MCF 10A (cell line): ENCODE results near the gene RER1. TPM values are rescaled to one million over a fixed set of nuclear protein-coding genes. Genes with fewer than 3 reads are reported as not detected.
A peak's percentile ranks its signal among the peaks of the same experiment; 100 is the strongest.

Experiments
- BruUV-seq: library from RNA; stranded (reverse); fragments of 400-500 nt; replicated peaks from 2 replicates; lab custom pipeline; 2021; lab: Mats Ljungman, UMichigan
- CTCF ChIA-PET: fragments of 300-600 bp; sonication (Branson Sonifier 250); formaldehyde crosslinking; extraction: SDS; loops from one replicate; lab custom pipeline; 2021; ENCODE audit warnings: antibody characterized with exemption, inconsistent platforms; lab: Yijun Ruan, JAX
- POLR2A ChIA-PET: fragments of 300-600, 350-650 bp; sonication (Branson Sonifier 250); formaldehyde crosslinking; extraction: SDS; loops from one replicate; lab custom pipeline; 2020; ENCODE audit warnings: antibody characterized with exemption, inconsistent platforms; lab: Yijun Ruan, JAX
- DNase-seq: peaks from one replicate; pipeline ENCODE4 v3.0.0-alpha.2; 2018; ENCODE audit not compliant: unreplicated experiment
- H3K27ac Mint-ChIP-seq: one replicate; pipeline ENCODE4 v1.8.0; 2022; ENCODE audit warnings: mild to moderate bottlenecking, low read depth, mixed read lengths; ENCODE audit not compliant: unreplicated experiment
- H3K27me3 Mint-ChIP-seq: one replicate; pipeline ENCODE4 v1.8.0; 2022; ENCODE audit warnings: mixed read lengths; ENCODE audit not compliant: insufficient read depth, unreplicated experiment
- H3K36me3 Mint-ChIP-seq: one replicate; pipeline ENCODE4 v1.8.0; 2022; ENCODE audit warnings: mild to moderate bottlenecking, moderate library complexity, mixed read lengths; ENCODE audit not compliant: insufficient read depth, unreplicated experiment
- H3K4me1 Mint-ChIP-seq: one replicate; pipeline ENCODE4 v1.8.0; 2022; ENCODE audit warnings: mixed read lengths; ENCODE audit not compliant: insufficient read depth, unreplicated experiment
- H3K4me3 Mint-ChIP-seq: one replicate; pipeline ENCODE4 v1.8.0; 2022; ENCODE audit warnings: mild to moderate bottlenecking, moderate library complexity, mixed read lengths; ENCODE audit not compliant: unreplicated experiment
- H3K9me3 Mint-ChIP-seq: one replicate; pipeline ENCODE4 v1.8.0; 2022; ENCODE audit warnings: mixed read lengths; ENCODE audit not compliant: unreplicated experiment
- intact Hi-C: fragments of 100-400 bp; cut with micrococcal nuclease; formaldehyde crosslinking; loops from 2 replicates; pipeline ENCODE4 v1.14.1; 2022
- total RNA-seq: library from RNA; stranded (reverse); gene quantifications from 2 replicates; pipeline ENCODE4 v1.2.3, GENCODE V29; 2022
- TF ChIP-seq, protein P1 (sequence below): fragments of 200-600 bp; IDR thresholded peaks from one replicate; pipeline ENCODE4 v1.8.0; 2022; ENCODE audit warnings: antibody characterized with exemption, mild to moderate bottlenecking; ENCODE audit not compliant: unreplicated experiment

RER1 gene
- total RNA-seq, 1 experiment from 2014 or later = 172 TPM

DNA sequence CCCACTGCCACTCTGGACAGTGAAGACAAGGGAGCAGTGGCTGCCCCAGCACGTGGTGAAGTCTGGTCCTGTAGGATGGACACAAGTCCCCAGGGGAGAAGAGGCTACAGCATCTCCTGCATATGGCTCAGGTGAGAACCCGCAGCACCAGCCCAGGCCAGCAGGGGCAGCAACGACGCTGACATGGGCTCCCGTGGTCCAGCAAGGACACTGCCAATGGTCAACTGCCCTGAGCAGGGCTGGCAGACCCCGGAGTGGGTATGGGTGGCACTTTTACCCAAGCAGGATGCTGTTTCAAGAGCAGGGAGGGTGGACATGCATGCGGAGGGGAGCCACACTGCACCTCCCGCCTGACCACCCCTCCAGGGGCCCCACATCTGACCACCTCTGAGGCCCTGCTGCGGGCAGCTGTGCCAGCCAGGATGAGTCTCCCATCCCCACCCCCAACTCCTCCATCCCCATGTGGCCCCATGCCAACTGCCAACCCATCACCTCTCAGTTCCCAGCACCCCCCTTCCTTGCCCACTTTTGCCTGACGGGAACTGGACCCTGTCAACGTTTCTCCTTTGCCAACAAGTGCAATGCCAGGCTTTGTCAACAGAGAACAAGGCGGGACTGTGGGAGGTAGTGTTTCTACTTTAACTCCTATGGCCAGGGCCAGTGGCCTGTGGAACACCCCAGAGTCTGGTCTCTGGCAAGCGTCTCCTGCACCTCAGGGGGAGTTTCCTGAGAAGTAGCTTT lies 8.8 kb upstream of the RER1 start:
- ChIA-PET CTCF (interaction anchor here (0.6 to 6.6 kb wide), 20 partner anchors 8 to 229 kb away, joined by 3 to 116 read pairs (median 7); partner anchors contain the start of genes FAAP20, MORN1 and RER1), POLR2A (interaction anchor here (1.3 to 2.8 kb wide), 4 partner anchors 8 to 188 kb away, joined by 4 to 18 read pairs (median 10); partner anchors contain the start of genes FAAP20, MORN1 and RER1)
- DNase-seq = peak; percentile 42
- no peaks in the 10 kb centered on the region for H3K27me3 Mint-ChIP-seq
- no TSS peak for BruUV-seq
- H3K27ac Mint-ChIP-seq = no peak overlapping the region
- H3K9me3 Mint-ChIP-seq = no peaks in the 10 kb centered on the region
- TF ChIP-seq, protein P1, sequence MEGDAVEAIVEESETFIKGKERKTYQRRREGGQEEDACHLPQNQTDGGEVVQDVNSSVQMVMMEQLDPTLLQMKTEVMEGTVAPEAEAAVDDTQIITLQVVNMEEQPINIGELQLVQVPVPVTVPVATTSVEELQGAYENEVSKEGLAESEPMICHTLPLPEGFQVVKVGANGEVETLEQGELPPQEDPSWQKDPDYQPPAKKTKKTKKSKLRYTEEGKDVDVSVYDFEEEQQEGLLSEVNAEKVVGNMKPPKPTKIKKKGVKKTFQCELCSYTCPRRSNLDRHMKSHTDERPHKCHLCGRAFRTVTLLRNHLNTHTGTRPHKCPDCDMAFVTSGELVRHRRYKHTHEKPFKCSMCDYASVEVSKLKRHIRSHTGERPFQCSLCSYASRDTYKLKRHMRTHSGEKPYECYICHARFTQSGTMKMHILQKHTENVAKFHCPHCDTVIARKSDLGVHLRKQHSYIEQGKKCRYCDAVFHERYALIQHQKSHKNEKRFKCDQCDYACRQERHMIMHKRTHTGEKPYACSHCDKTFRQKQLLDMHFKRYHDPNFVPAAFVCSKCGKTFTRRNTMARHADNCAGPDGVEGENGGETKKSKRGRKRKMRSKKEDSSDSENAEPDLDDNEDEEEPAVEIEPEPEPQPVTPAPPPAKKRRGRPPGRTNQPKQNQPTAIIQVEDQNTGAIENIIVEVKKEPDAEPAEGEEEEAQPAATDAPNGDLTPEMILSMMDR = peak; percentile 27
- peaks cover 27% of the 10 kb centered on the region for H3K36me3 Mint-ChIP-seq
- intact Hi-C loops = loop anchor here (1.0 kb wide), 1 partner anchor 183 kb away; no protein-coding TSS in a partner anchor
- no peak overlapping the region for H3K4me3 Mint-ChIP-seq
- no peaks in the 10 kb centered on the region for H3K4me1 Mint-ChIP-seq

DNA sequence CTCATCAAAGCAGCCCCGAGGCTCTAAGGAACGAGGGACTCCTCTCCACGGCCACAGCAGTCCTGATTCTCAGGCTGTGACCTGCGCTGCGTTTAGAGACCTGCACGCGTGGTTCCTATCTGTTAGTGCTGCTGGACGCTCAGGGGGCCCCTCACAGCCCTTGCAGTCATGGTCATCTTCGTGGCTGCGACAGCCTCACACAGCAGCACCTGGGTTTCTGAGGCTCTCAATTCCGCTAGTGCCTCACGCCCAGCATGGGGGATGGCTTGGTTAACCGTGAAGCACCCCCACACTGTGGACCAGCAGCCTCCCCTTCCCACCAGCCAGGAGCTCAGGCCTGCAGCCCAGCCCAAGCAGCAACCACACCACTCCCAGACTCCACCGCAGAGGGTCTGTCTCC lies 8.1 kb upstream of the RER1 start:
- no peak overlapping the region for H3K4me3 Mint-ChIP-seq
- no TSS peak for BruUV-seq
- ChIA-PET CTCF (interaction anchor here (1.1 to 2.2 kb wide), 3 partner anchors 146 to 192 kb away, joined by 3 to 14 read pairs (median 4); partner anchors contain the start of gene FAAP20), POLR2A (no interaction called here)
- no peak overlapping the region for H3K27ac Mint-ChIP-seq
- TF ChIP-seq, protein P1 = no peak
- intact Hi-C loops = no loop called here
- no peaks in the 10 kb centered on the region for H3K9me3 Mint-ChIP-seq
- peaks cover 27% of the 10 kb centered on the region for H3K36me3 Mint-ChIP-seq
- H3K4me1 Mint-ChIP-seq = no peaks in the 10 kb centered on the region
- no peaks in the 10 kb centered on the region for H3K27me3 Mint-ChIP-seq
- no peak for DNase-seq

DNA sequence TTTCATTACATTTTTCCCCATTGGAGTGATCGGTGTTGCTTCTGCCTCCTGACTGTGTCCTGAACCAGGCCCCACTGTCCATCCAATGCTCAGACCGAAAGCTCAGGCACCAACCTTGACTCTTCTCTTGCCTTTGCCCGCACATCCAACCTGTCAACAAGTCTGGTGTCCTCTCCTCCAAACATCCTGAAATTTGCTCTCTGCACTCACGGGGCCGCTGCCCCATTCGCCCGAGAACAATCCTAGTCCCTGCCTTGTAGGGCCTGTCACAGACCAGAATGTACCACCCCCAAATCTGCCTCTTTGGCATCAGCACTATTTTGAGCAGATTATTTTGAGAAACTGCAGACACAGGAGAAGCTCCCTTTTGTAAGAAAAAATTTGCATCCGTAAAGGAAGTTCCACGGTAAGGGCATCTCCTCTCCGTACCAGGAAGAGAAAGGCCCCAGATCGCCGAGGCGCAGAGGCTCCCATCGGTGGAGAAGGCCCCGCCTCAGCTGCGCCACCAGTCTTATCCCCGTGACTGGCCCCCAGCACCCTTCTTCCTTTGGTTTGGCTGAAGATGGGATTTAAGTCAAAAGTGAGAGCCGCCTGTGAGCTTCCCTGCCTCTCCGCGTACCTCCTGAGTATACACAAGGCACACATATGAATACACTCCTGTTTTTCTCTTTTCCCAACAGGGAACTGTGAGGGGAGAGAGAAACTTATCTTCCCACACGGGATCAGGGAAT lies 7.3 kb upstream of the RER1 start:
- DNase-seq = no peak
- Mint-ChIP-seq H3K4me3 (no peak overlapping the region), H3K36me3 (peaks cover 28% of the 10 kb centered on the region), H3K4me1 (no peaks in the 10 kb centered on the region), H3K27me3 (no peaks in the 10 kb centered on the region), H3K9me3 (no peaks in the 10 kb centered on the region), H3K27ac (no peak overlapping the region)
- intact Hi-C loops = no loop called here
- no TSS peak for BruUV-seq
- TF ChIP-seq, protein P1 = no peak
- ChIA-PET POLR2A (interaction anchor here (0.7 kb wide), 2 partner anchors 13 to 185 kb away, joined by 3 to 6 read pairs; no protein-coding TSS in a partner anchor), CTCF (interaction anchor here (1.1 to 2.2 kb wide), 2 partner anchors 189 to 193 kb away, joined by 3 to 14 read pairs; partner anchors contain the start of gene FAAP20)

DNA sequence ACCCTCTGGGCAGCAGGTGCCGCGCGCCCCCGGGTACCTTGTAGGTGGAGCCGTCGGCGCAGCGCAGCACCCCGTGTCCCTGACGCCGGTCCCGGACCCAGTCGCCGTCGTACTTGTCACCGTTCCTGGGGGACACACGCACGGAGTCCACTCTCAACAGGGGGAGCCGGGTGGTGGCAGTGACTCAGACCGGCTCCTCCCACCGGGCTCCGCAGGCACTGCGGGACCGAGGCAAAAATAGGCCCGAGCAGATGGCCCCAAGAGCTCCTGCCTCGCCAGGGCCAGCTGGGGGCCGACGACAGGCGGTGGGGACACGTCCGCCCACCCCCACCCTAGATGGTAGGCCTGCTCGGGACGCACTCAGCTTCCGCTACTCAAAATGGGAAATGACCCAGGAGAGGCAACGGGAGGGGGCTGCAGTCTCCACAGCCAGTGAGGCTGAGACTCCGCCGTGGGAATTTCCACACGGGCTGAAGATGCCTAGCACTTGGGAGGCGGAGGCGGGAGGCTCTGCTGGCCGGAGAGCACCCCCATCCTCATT lies 6.6 kb upstream of the RER1 start:
- H3K27me3 Mint-ChIP-seq = no peaks in the 10 kb centered on the region
- intact Hi-C loops = no loop called here
- TF ChIP-seq, protein P1 = no peak
- no peak for DNase-seq
- H3K4me1 Mint-ChIP-seq = no peaks in the 10 kb centered on the region
- CTCF ChIA-PET = interaction anchor here (2.2 kb wide), 1 partner anchor 189 kb away, joined by 14 read pairs; the partner anchor contains the start of gene FAAP20
- no peak overlapping the region for H3K4me3 Mint-ChIP-seq
- H3K36me3 Mint-ChIP-seq = peaks cover 25% of the 10 kb centered on the region
- no peaks in the 10 kb centered on the region for H3K9me3 Mint-ChIP-seq
- POLR2A ChIA-PET = no interaction called here
- H3K27ac Mint-ChIP-seq = no peak overlapping the region
- no TSS peak for BruUV-seq
